Mesenchymal stem cell (in vitro differentiated cells and primary cell): ENCODE data around the gene NOL4L.
A peak's percentile ranks its signal among the peaks of the same experiment; 100 is the strongest.

Experiments used
- DNase-seq: peaks from one replicate; pipeline ENCODE4 v3.0.0-alpha.2; 2013
- H2AFZ ChIP-seq: one replicate; pipeline ENCODE4 v1.6.1; 2013; ENCODE audit warnings: low read depth, mild to moderate bottlenecking, control low read depth, inconsistent platforms, low read length, moderate library complexity
- H2AK5ac ChIP-seq: 2 replicates; pipeline ENCODE4 v1.6.1; 2013; ENCODE audit warnings: low read length, moderate library complexity, mild to moderate bottlenecking, inconsistent platforms; ENCODE audit not compliant: severe bottlenecking
- H2BK120ac ChIP-seq: one replicate; pipeline ENCODE4 v1.6.1; 2013; ENCODE audit warnings: low read depth, mild to moderate bottlenecking, inconsistent platforms, low read length, moderate library complexity
- H2BK12ac ChIP-seq, 2 experiments: one replicate each; pipeline ENCODE4 v1.6.1; 2013; ENCODE audit warnings: inconsistent platforms in 2 of 2, low read length in 2 of 2, mild to moderate bottlenecking in 2 of 2, moderate library complexity in 2 of 2, control low read depth in 1 of 2
- H2BK15ac ChIP-seq: one replicate; pipeline ENCODE4 v1.6.1; 2013; ENCODE audit warnings: mild to moderate bottlenecking, low read depth, inconsistent platforms; ENCODE audit not compliant: poor library complexity, severe bottlenecking
- H2BK5ac ChIP-seq: 2 replicates; pipeline ENCODE4 v1.6.1; 2013; ENCODE audit warnings: low read depth, mild to moderate bottlenecking, low read length, control low read depth, inconsistent platforms; ENCODE audit not compliant: poor library complexity, severe bottlenecking
- H3K14ac ChIP-seq, 2 experiments: one replicate each; pipeline ENCODE4 v1.6.1; 2013; ENCODE audit warnings: inconsistent platforms in 2 of 2, low read length in 2 of 2, control low read depth in 1 of 2, mild to moderate bottlenecking in 1 of 2, moderate library complexity in 1 of 2
- H3K18ac ChIP-seq, 2 experiments: one replicate each; pipeline ENCODE4 v1.6.1; 2013; ENCODE audit warnings: inconsistent platforms in 2 of 2, low read length in 2 of 2, control low read depth in 1 of 2, low read depth in 1 of 2, mild to moderate bottlenecking in 1 of 2
- H3K23ac ChIP-seq, 2 experiments: one replicate each; pipeline ENCODE4 v1.6.1; 2013; ENCODE audit warnings: inconsistent platforms in 2 of 2, low read length in 2 of 2, mild to moderate bottlenecking in 2 of 2, moderate library complexity in 2 of 2, control low read depth in 1 of 2
- H3K27ac ChIP-seq: 2 replicates; pipeline ENCODE4 v1.5.1; 2013; ENCODE audit warnings: mild to moderate bottlenecking, moderate library complexity, low read length, control low read depth, inconsistent platforms; ENCODE audit not compliant: poor library complexity, severe bottlenecking
- H3K27me3 ChIP-seq, 2 experiments: 2 replicates each; pipeline versions ENCODE4 v1.6.1 to v1.7.0; 2013; ENCODE audit warnings: low read length in 2 of 2, mild to moderate bottlenecking in 2 of 2, moderate library complexity in 2 of 2, control low read depth in 1 of 2, inconsistent platforms in 1 of 2; ENCODE audit not compliant: control insufficient read depth in 1 of 2, insufficient read depth in 1 of 2
- H3K36me3 ChIP-seq, 2 experiments: 2 replicates each; pipeline versions ENCODE4 v1.6.1 to v1.7.0; 2013; ENCODE audit warnings: low read length in 2 of 2, control low read depth in 1 of 2, inconsistent platforms in 1 of 2, low read depth in 1 of 2, mild to moderate bottlenecking in 1 of 2; ENCODE audit not compliant: insufficient read depth in 2 of 2, control insufficient read depth in 1 of 2
- H3K4ac ChIP-seq, 2 experiments: one replicate each; pipeline ENCODE4 v1.6.1; 2013; ENCODE audit warnings: inconsistent platforms in 2 of 2, low read length in 2 of 2, mild to moderate bottlenecking in 2 of 2, moderate library complexity in 2 of 2, control low read depth in 1 of 2, low read depth in 1 of 2
- H3K4me1 ChIP-seq: 2 replicates; pipeline ENCODE4 v1.6.1; 2013; ENCODE audit warnings: low read depth, low read length, control low read depth; ENCODE audit not compliant: control insufficient read depth, insufficient read depth
- H3K4me2 ChIP-seq: 2 replicates; pipeline ENCODE4 v1.6.1; 2013; ENCODE audit warnings: low read length, mild to moderate bottlenecking, inconsistent platforms; ENCODE audit not compliant: poor library complexity, severe bottlenecking
- H3K4me3 ChIP-seq, 2 experiments: 2 replicates each; pipeline versions ENCODE4 v1.5.1 to v1.7.0; 2013; ENCODE audit warnings: low read length in 2 of 2, mild to moderate bottlenecking in 2 of 2, control low read depth in 1 of 2, low read depth in 1 of 2; ENCODE audit not compliant: insufficient read depth in 1 of 2
- H3K79me1 ChIP-seq: replicated peaks from 2 replicates; pipeline ENCODE4 v1.6.1; 2013; ENCODE audit warnings: mild to moderate bottlenecking, control low read depth, low read length, inconsistent platforms; ENCODE audit not compliant: poor library complexity, severe bottlenecking
- H3K9ac ChIP-seq: 2 replicates; pipeline ENCODE4 v1.7.0; 2013; ENCODE audit warnings: mild to moderate bottlenecking, low read length, moderate library complexity
- H3K9me3 ChIP-seq: 2 replicates; pipeline ENCODE4 v1.7.0; 2013; ENCODE audit warnings: mild to moderate bottlenecking, low read length; ENCODE audit not compliant: control insufficient read depth
- H4K8ac ChIP-seq: one replicate; pipeline ENCODE4 v1.6.1; 2013; ENCODE audit warnings: inconsistent platforms, mild to moderate bottlenecking, low read length, moderate library complexity
- H4K91ac ChIP-seq: one replicate; pipeline ENCODE4 v1.6.1; 2013; ENCODE audit warnings: mild to moderate bottlenecking, low read length, inconsistent platforms
- WGBS: methylation state at CpG from one replicate; pipeline ENCODE4 v1.1.7; 2013; ENCODE audit warnings: mixed read lengths; 5-methylcytosine and 5-hydroxymethylcytosine counted together

The NOL4L gene

GRCh38 chr20:32474009-32474716 lies 111.0 kb downstream of the NOL4L start:
- no peaks in the 10 kb centered on the region for H3K9me3 ChIP-seq
- H3K79me1 ChIP-seq, result no peaks in the 10 kb centered on the region
- H3K18ac ChIP-seq, result peak overlapping the region; percentile 74 to 99
- peak overlapping the region; percentile 90 for H2AK5ac ChIP-seq
- peak overlapping the region; percentile 85 for H4K91ac ChIP-seq
- H3K27ac ChIP-seq, result peak overlapping the region; percentile 97
- no peaks in the 10 kb centered on the region for H3K27me3 ChIP-seq
- peak overlapping the region in 1 of 2 experiments; percentile 70 for H3K23ac ChIP-seq
- H4K8ac ChIP-seq, result peak overlapping the region; percentile 80
- H2AFZ ChIP-seq, result no peak overlapping the region
- peak overlapping the region; percentile 78 for H2BK5ac ChIP-seq
- 87% methylated on average over 18 of the region's 18 CpGs for WGBS
- H3K36me3 ChIP-seq, result peaks cover 11 to 52% of the 10 kb centered on the region in 2 experiments
- H3K4me2 ChIP-seq, result peak overlapping the region; percentile 74
- DNase-seq, result no peak
- peak overlapping the region; percentile 86 for H3K9ac ChIP-seq
- peak overlapping the region; percentile 88 to 95 for H2BK12ac ChIP-seq
- H2BK120ac ChIP-seq, result peak overlapping the region; percentile 90
- peak overlapping the region in 1 of 2 experiments; percentile 80 for H3K4me3 ChIP-seq
- peak overlapping the region; percentile 82 to 96 for H3K4ac ChIP-seq
- H3K4me1 ChIP-seq, result peaks cover 85% of the 10 kb centered on the region
- H3K14ac ChIP-seq, result peak overlapping the region in 1 of 2 experiments; percentile 98
- H2BK15ac ChIP-seq, result peak overlapping the region; percentile 95

- H2AK5ac ChIP-seq, result peak overlapping the region; percentile 72
- no peaks in the 10 kb centered on the region for H3K27me3 ChIP-seq
- H3K4me3 ChIP-seq, result peak overlapping the region in 1 of 2 experiments; percentile 80
- H3K14ac ChIP-seq, result peak overlapping the region in 1 of 2 experiments; percentile 98
- peak overlapping the region; percentile 74 for H3K4me2 ChIP-seq
- peak overlapping the region; percentile 97 for H3K27ac ChIP-seq
- peak overlapping the region; percentile 90 for H2BK120ac ChIP-seq
- WGBS, result 87% methylated on average over 29 of the region's 29 CpGs
- H4K8ac ChIP-seq, result peak overlapping the region; percentile 80
- peak overlapping the region; percentile 95 for H2BK15ac ChIP-seq
- peak overlapping the region; percentile 85 for H4K91ac ChIP-seq
- H2BK12ac ChIP-seq, result peak overlapping the region; percentile 88 to 95
- H3K36me3 ChIP-seq, result peaks cover 11 to 56% of the 10 kb centered on the region in 2 experiments
- H3K4me1 ChIP-seq, result peaks cover 82% of the 10 kb centered on the region
- no peak overlapping the region for H2AFZ ChIP-seq
- H3K9me3 ChIP-seq, result no peaks in the 10 kb centered on the region
- peak overlapping the region; percentile 86 for H3K9ac ChIP-seq
- no peak for DNase-seq
- H3K18ac ChIP-seq, result peak overlapping the region; percentile 74 to 99
- H3K79me1 ChIP-seq, result no peaks in the 10 kb centered on the region
- peak overlapping the region; percentile 5 for H2BK5ac ChIP-seq
- peak overlapping the region; percentile 82 to 96 for H3K4ac ChIP-seq
- H3K23ac ChIP-seq, result peak overlapping the region in 1 of 2 experiments; percentile 62
Observed at GRCh38 chr20:32473231-32474008, 111.7 kb downstream of the NOL4L start.

- WGBS, result 96% methylated on average over 6 of the region's 6 CpGs
- H3K27ac ChIP-seq, result peak overlapping the region; percentile 20
- H3K79me1 ChIP-seq, result no peaks in the 10 kb centered on the region
- H2BK5ac ChIP-seq, result no peak overlapping the region
- peaks cover 84% of the 10 kb centered on the region for H3K4me1 ChIP-seq
- H3K4me2 ChIP-seq, result no peak overlapping the region
- no peak for DNase-seq
- H2BK12ac ChIP-seq, result peak overlapping the region in 1 of 2 experiments; percentile 12
- H3K18ac ChIP-seq, result peak overlapping the region; percentile 74 to 99
- no peak overlapping the region for H3K9ac ChIP-seq
- H3K23ac ChIP-seq, result peak overlapping the region in 1 of 2 experiments; percentile 40
- H3K4ac ChIP-seq, result peak overlapping the region; percentile 17 to 96
- H3K9me3 ChIP-seq, result no peaks in the 10 kb centered on the region
- H3K4me3 ChIP-seq, result no peak overlapping the region
- no peak overlapping the region for H2AFZ ChIP-seq
- no peaks in the 10 kb centered on the region for H3K27me3 ChIP-seq
- H2AK5ac ChIP-seq, result peak overlapping the region; percentile 72
- peak overlapping the region; percentile 56 for H2BK15ac ChIP-seq
- H4K91ac ChIP-seq, result peak overlapping the region; percentile 86
- peak overlapping the region in 1 of 2 experiments; percentile 36 for H3K14ac ChIP-seq
- H3K36me3 ChIP-seq, result peaks cover 11 to 64% of the 10 kb centered on the region in 2 experiments
- H2BK120ac ChIP-seq, result no peak overlapping the region
- peak overlapping the region; percentile 58 for H4K8ac ChIP-seq
Observed at GRCh38 chr20:32472581-32473207, 112.4 kb downstream of the NOL4L start.
